HepG2 (cell line): ENCODE results near the gene ZNF526. TPM values are rescaled to one million over a fixed set of nuclear protein-coding genes. Genes with fewer than 3 reads are reported as not detected.
A peak's percentile ranks its signal among the peaks of the same experiment; 100 is the strongest.

Experiments
- BRCA1 ChIP-seq: sonication (generic); formaldehyde crosslinking; IDR thresholded peaks from 2 replicates; pipeline ENCODE4 v1.4.0; 2020; ENCODE audit warnings: missing genetic modification reagents
- CEBPB ChIP-seq: IDR thresholded peaks from 2 replicates; pipeline ENCODE4 v1.6.1; 2011; ENCODE audit warnings: low read depth, low read length, improper control_type of control experiment, borderline replicate concordance
- E2F1 ChIP-seq: sonication (generic); formaldehyde crosslinking; IDR thresholded peaks from 2 replicates; pipeline ENCODE4 v1.5.0; 2020; ENCODE audit warnings: missing genetic modification reagents
- HMG20A ChIP-seq: IDR thresholded peaks from 2 replicates; pipeline ENCODE4 v1.6.1; 2016; ENCODE audit warnings: borderline replicate concordance
- LBX2 ChIP-seq: sonication (generic); formaldehyde crosslinking; IDR thresholded peaks from 2 replicates; pipeline ENCODE4 v1.5.0; 2020; ENCODE audit warnings: missing genetic modification reagents, mild to moderate bottlenecking, borderline replicate concordance
- MED13 ChIP-seq: sonication (generic); formaldehyde crosslinking; IDR thresholded peaks from 2 replicates; pipeline ENCODE4 v1.5.0; 2020; ENCODE audit warnings: missing genetic modification reagents
- MTA1 ChIP-seq: sonication (generic); formaldehyde crosslinking; IDR thresholded peaks from 2 replicates; pipeline ENCODE4 v1.4.0; 2020; ENCODE audit warnings: missing genetic modification reagents, mild to moderate bottlenecking, borderline replicate concordance
- NFE2L1 ChIP-seq: sonication (generic); formaldehyde crosslinking; IDR thresholded peaks from 2 replicates; pipeline ENCODE4 v1.4.0; 2020; ENCODE audit warnings: missing genetic modification reagents, mild to moderate bottlenecking, borderline replicate concordance
- NR3C1 ChIP-seq: sonication (generic); formaldehyde crosslinking; IDR thresholded peaks from 2 replicates; pipeline ENCODE4 v1.4.0; 2020; ENCODE audit warnings: missing genetic modification reagents
- RELA ChIP-seq: sonication (generic); formaldehyde crosslinking; IDR thresholded peaks from 2 replicates; pipeline ENCODE4 v1.4.0; 2020; ENCODE audit warnings: missing genetic modification reagents
- SOX13 ChIP-seq, 3 experiments: fragments of 450-650 bp in 1 of 3; sonication (generic) in 1 of 3; formaldehyde crosslinking in 1 of 3; IDR thresholded peaks in 2 of 3; conservative IDR thresholded peaks in 1 of 3; 2 replicates each; pipeline versions ENCODE4 v1.5.0 to v1.6.1; 2016 to 2020; ENCODE audit warnings: antibody characterized with exemption in 1 of 3, mild to moderate bottlenecking in 1 of 3, missing compliant biosample characterization in 1 of 3, missing genetic modification reagents in 1 of 3, moderate library complexity in 1 of 3
- SRF ChIP-seq: IDR thresholded peaks from 2 replicates; pipeline ENCODE4 v1.6.1; 2011; ENCODE audit warnings: mild to moderate bottlenecking, low read depth, low read length, moderate library complexity
- TAF15 ChIP-seq: fragments of 200-400 bp; formaldehyde crosslinking; IDR thresholded peaks from one replicate; pipeline ENCODE4 v1.6.1; 2018; ENCODE audit warnings: mild to moderate bottlenecking, low read depth, low read length; ENCODE audit not compliant: poor library complexity, severe bottlenecking
- TSC22D2 ChIP-seq: sonication (generic); formaldehyde crosslinking; IDR thresholded peaks from 2 replicates; pipeline ENCODE4 v1.5.1; 2020; ENCODE audit warnings: missing genetic modification reagents, mild to moderate bottlenecking, borderline replicate concordance
- ZNF382 ChIP-seq: sonication (generic); formaldehyde crosslinking; IDR thresholded peaks from 2 replicates; pipeline ENCODE4 v1.5.0; 2020; ENCODE audit warnings: missing genetic modification reagents, mild to moderate bottlenecking, borderline replicate concordance
- polyA plus RNA-seq, 8 experiments: library from polyadenylated mRNA; depleted of rRNA in 3 of 8; stranded (reverse) in 7 of 8; unstranded in 1 of 8; fragments of >200 nt; fragmentation: Illumina TruSeq in 4 of 8; extraction: Trizol in 4 of 8; gene quantifications; 2 replicates each; pipeline versions ENCODE4 v1.2.1 to v1.2.3, GENCODE V29; 2011 to 2016; ENCODE audit warnings: low read depth in 4 of 8, missing spikeins in 1 of 8, mixed read lengths in 1 of 8; ENCODE audit not compliant: insufficient read depth in 1 of 8
- total RNA-seq, 5 experiments: library from RNA; depleted of rRNA; stranded (reverse); fragments of >200 nt; fragmentation: Illumina TruSeq; extraction: Trizol; gene quantifications; 2 replicates each; pipeline ENCODE4 v1.2.3, GENCODE V29; 2016; ENCODE audit warnings: low read depth in 1 of 5
- TF ChIP-seq, protein P1 (sequence below): sonication (generic); formaldehyde crosslinking; IDR thresholded peaks from 2 replicates; pipeline ENCODE4 v1.4.0; 2020; ENCODE audit warnings: low read depth, missing genetic modification reagents
- TF ChIP-seq, protein P2 (sequence below): sonication (generic); formaldehyde crosslinking; conservative IDR thresholded peaks from 2 replicates; pipeline ENCODE4 v1.8.0; 2022; ENCODE audit warnings: missing genetic modification reagents
- TF ChIP-seq, protein P3 (sequence below): sonication (generic); formaldehyde crosslinking; IDR thresholded peaks from 2 replicates; pipeline ENCODE4 v1.5.0; 2020; ENCODE audit warnings: mild to moderate bottlenecking, missing genetic modification reagents, moderate library complexity

The ZNF526 gene
- total and polyA plus RNA-seq, 2 of the 13 experiments (the other 11 are each of a cell fraction or from before 2014, with no cell fraction given) = 3.3 to 8.4 TPM

GRCh38 chr19:42242512-42243409, 22.6 kb downstream of the ZNF526 start, which contains the start of gene GSK3A (continued):
- TF ChIP-seq, protein P1, sequence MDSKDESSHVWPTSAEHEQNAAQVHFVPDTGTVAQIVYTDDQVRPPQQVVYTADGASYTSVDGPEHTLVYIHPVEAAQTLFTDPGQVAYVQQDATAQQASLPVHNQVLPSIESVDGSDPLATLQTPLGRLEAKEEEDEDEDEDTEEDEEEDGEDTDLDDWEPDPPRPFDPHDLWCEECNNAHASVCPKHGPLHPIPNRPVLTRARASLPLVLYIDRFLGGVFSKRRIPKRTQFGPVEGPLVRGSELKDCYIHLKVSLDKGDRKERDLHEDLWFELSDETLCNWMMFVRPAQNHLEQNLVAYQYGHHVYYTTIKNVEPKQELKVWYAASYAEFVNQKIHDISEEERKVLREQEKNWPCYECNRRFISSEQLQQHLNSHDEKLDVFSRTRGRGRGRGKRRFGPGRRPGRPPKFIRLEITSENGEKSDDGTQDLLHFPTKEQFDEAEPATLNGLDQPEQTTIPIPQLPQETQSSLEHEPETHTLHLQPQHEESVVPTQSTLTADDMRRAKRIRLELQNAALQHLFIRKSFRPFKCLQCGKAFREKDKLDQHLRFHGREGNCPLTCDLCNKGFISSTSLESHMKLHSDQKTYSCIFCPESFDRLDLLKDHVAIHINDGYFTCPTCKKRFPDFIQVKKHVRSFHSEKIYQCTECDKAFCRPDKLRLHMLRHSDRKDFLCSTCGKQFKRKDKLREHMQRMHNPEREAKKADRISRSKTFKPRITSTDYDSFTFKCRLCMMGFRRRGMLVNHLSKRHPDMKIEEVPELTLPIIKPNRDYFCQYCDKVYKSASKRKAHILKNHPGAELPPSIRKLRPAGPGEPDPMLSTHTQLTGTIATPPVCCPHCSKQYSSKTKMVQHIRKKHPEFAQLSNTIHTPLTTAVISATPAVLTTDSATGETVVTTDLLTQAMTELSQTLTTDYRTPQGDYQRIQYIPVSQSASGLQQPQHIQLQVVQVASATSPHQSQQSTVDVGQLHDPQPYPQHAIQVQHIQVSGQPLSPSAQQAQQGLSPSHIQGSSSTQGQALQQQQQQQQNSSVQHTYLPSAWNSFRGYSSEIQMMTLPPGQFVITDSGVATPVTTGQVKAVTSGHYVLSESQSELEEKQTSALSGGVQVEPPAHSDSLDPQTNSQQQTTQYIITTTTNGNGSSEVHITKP (CRISPR knock-in tag) = peak; percentile 64; the same call in 1 of the 2 replicates
- TF ChIP-seq, protein P2, sequence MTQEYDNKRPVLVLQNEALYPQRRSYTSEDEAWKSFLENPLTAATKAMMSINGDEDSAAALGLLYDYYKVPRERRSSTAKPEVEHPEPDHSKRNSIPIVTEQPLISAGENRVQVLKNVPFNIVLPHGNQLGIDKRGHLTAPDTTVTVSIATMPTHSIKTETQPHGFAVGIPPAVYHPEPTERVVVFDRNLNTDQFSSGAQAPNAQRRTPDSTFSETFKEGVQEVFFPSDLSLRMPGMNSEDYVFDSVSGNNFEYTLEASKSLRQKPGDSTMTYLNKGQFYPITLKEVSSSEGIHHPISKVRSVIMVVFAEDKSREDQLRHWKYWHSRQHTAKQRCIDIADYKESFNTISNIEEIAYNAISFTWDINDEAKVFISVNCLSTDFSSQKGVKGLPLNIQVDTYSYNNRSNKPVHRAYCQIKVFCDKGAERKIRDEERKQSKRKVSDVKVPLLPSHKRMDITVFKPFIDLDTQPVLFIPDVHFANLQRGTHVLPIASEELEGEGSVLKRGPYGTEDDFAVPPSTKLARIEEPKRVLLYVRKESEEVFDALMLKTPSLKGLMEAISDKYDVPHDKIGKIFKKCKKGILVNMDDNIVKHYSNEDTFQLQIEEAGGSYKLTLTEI = no peak
- TF ChIP-seq TAF15 = no peak
- TF ChIP-seq E2F1 (CRISPR knock-in tag) = peak; percentile 95
- no peak for TF ChIP-seq HMG20A (CRISPR knock-in tag)
- TF ChIP-seq, protein P3, sequence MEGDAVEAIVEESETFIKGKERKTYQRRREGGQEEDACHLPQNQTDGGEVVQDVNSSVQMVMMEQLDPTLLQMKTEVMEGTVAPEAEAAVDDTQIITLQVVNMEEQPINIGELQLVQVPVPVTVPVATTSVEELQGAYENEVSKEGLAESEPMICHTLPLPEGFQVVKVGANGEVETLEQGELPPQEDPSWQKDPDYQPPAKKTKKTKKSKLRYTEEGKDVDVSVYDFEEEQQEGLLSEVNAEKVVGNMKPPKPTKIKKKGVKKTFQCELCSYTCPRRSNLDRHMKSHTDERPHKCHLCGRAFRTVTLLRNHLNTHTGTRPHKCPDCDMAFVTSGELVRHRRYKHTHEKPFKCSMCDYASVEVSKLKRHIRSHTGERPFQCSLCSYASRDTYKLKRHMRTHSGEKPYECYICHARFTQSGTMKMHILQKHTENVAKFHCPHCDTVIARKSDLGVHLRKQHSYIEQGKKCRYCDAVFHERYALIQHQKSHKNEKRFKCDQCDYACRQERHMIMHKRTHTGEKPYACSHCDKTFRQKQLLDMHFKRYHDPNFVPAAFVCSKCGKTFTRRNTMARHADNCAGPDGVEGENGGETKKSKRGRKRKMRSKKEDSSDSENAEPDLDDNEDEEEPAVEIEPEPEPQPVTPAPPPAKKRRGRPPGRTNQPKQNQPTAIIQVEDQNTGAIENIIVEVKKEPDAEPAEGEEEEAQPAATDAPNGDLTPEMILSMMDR (CRISPR knock-in tag) = peak; percentile 28
- TF ChIP-seq SRF = peak; percentile 21; the same call in 1 of the 2 replicates
- peak; percentile 89 for TF ChIP-seq CEBPB
- TF ChIP-seq NFE2L1 = no peak
- no peak for TF ChIP-seq ZNF382 (CRISPR knock-in tag)
- TF ChIP-seq TSC22D2 (CRISPR knock-in tag) = 0 out of 2 replicates have a peak, but pooled peaks have one; percentile 26
- no peak for TF ChIP-seq LBX2
- no peak for TF ChIP-seq MTA1 (CRISPR knock-in tag)
- TF ChIP-seq SOX13 (IDR thresholded peaks at IDR 0.05) = 0 out of 2 replicates have a peak, but pooled peaks have one; percentile 20
- TF ChIP-seq SOX13 (CRISPR knock-in tag; conservative IDR thresholded peaks at IDR 0.05 in 1 of 2, IDR thresholded peaks at IDR 0.05 in 1 of 2) = no peak; a peak in 1 of 4 replicates
- TF ChIP-seq RELA (CRISPR knock-in tag) = no peak
- TF ChIP-seq NR3C1 (CRISPR knock-in tag) = no peak
- TF ChIP-seq MED13 (CRISPR knock-in tag) = peak; percentile 47; the same call in 1 of the 2 replicates
- TF ChIP-seq BRCA1 = 0 out of 2 replicates have a peak, but pooled peaks have one; percentile 45
